ENCODE data around the gene NRXN3.

DNA sequence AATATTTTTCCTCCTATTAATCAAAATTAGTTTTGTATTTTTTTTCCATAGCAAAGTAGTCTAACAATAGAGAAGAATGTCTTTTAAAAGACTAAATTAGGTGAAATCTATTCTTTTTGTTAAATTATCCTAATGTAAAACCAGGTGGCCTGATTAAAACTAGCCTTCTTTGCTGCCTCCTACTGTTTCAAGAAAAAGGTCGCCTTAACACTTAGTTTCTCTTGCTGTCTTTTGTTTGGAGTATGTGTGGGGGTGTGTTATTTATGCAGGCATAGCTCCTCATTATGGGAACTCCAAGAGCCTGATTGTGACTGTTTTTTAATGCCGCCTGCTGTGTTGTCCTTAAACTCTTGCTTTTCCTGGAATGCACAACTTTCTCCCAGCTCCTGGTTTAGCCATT, 1185.9 kb downstream of the NRXN3 start:
- TF ChIP-seq CTCF (IDR thresholded peaks at IDR 0.05; ENCODE audit: low read length) (no peak), EZH2 (IDR thresholded peaks at IDR 0.05; ENCODE audit: borderline replicate concordance, low read length) (no peak)

All from OCI-LY1 (cell line).